Nephron (organoid): ENCODE data around the gene TMEM127.
"Not testable (repeated sequence)": the region's sequence is repeated elsewhere in the genome, so short reads cannot be mapped to it uniquely, and the experiment has no call there.

ENCODE experiments used
- H3K27ac Mint-ChIP-seq, 3 experiments: 2 replicates each; pipeline ENCODE4 v1.8.0; 2020; ENCODE audit warnings: mixed read lengths in 3 of 3, mild to moderate bottlenecking in 2 of 3, moderate library complexity in 1 of 3
- H3K27me3 Mint-ChIP-seq: 2 replicates; pipeline ENCODE4 v1.8.0; 2021; ENCODE audit warnings: low read depth, mild to moderate bottlenecking, moderate library complexity, mixed read lengths
- H3K36me3 Mint-ChIP-seq: 2 replicates; pipeline ENCODE4 v1.8.0; 2020; ENCODE audit warnings: low read depth, mixed read lengths
- H3K4me1 Mint-ChIP-seq: 2 replicates; pipeline ENCODE4 v1.8.0; 2020; ENCODE audit warnings: mixed read lengths
- H3K4me3 Mint-ChIP-seq, 3 experiments: 2 replicates each; pipeline ENCODE4 v1.8.0; 2020; ENCODE audit warnings: mild to moderate bottlenecking in 3 of 3, mixed read lengths in 3 of 3, moderate library complexity in 2 of 3
- H3K9me3 Mint-ChIP-seq: 2 replicates; pipeline ENCODE4 v1.8.0; 2020; ENCODE audit warnings: mixed read lengths
- TF ChIP-seq, protein P1 (sequence below), 3 experiments: fragments of 200-600 bp; sonication (generic); IDR thresholded peaks; one replicate each; pipeline ENCODE4 v1.5.0; 2021; ENCODE audit warnings: antibody characterized with exemption in 3 of 3; ENCODE audit not compliant: unreplicated experiment in 3 of 3

Gene TMEM127

DNA sequence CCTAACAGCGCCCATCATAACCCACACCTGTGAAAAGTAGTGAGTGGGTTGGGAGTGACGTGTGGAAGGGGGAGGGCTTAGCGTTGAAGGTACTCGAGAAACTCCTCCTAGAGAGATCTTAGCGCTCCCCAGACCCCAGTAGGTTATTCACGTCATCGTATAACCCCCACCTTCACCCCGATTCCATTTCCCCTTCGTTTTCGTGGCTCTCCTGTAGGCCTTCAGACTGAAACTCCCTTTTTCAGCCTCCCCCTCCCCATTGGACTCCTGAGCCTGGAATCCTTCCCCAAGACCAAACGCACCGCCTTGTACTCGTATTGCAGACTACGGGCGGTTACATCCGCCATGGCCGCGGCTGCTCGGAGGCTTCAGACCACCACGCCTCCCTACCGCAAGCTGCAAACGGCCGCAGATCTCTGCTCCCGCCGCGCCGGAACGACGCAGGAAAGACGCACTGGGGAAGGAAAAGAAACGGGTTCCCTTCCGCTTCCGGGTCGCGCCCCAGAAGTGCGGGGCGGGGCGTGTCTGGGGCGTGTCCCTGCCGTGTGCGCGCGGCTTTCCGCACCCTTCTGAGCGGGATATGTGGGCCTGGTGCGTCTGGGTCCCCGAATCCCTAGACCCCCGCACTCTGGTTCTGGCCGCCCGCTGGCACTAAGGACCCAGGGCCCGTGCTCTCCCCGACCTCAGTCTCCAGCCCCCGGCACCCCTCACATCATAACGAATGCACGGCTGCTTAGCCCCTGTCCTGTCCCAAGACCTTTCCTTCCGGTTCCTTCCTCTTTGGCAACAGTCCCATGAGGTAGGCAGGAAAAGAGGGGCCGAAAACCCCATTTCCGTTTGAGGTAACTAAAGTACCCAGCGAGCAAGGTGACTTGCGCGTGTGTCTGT, 39.5 kb upstream of the TMEM127 start, which contains the start of gene SNRNP200:
TSS of gene SNRNP200 (minus strand) at position 456 of the 888 bp plus-strand sequence. CDS start at position 347, 109 bp downstream.
- TF ChIP-seq, protein P1, sequence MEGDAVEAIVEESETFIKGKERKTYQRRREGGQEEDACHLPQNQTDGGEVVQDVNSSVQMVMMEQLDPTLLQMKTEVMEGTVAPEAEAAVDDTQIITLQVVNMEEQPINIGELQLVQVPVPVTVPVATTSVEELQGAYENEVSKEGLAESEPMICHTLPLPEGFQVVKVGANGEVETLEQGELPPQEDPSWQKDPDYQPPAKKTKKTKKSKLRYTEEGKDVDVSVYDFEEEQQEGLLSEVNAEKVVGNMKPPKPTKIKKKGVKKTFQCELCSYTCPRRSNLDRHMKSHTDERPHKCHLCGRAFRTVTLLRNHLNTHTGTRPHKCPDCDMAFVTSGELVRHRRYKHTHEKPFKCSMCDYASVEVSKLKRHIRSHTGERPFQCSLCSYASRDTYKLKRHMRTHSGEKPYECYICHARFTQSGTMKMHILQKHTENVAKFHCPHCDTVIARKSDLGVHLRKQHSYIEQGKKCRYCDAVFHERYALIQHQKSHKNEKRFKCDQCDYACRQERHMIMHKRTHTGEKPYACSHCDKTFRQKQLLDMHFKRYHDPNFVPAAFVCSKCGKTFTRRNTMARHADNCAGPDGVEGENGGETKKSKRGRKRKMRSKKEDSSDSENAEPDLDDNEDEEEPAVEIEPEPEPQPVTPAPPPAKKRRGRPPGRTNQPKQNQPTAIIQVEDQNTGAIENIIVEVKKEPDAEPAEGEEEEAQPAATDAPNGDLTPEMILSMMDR (IDR thresholded peaks at IDR 0.05; ENCODE audit: unreplicated experiment in 3 of 3), result no peak
- Mint-ChIP-seq H3K27ac (peak within 1 kb of the TSS; percentile 97 to 99 (median 99)), H3K9me3 (no peaks in the 10 kb centered on the region), H3K27me3 (peaks cover 5% of the 10 kb centered on the region), H3K36me3 (peaks cover 43% of the 10 kb centered on the region), H3K4me3 (peak within 1 kb of the TSS; percentile 100), H3K4me1 (peaks cover 39% of the 10 kb centered on the region)

GRCh38 chr2:96304606-96305005, 38.8 kb upstream of the TMEM127 start:
- Mint-ChIP-seq H3K27ac (peak overlapping the region; percentile 97 to 99 (median 99)), H3K36me3 (peaks cover 46% of the 10 kb centered on the region), H3K4me3 (peak overlapping the region; percentile 100), H3K4me1 (peaks cover 39% of the 10 kb centered on the region), H3K27me3 (no peaks in the 10 kb centered on the region), H3K9me3 (no peaks in the 10 kb centered on the region)
- TF ChIP-seq, protein P1 (IDR thresholded peaks at IDR 0.05; ENCODE audit: unreplicated experiment in 3 of 3), result no peak

DNA sequence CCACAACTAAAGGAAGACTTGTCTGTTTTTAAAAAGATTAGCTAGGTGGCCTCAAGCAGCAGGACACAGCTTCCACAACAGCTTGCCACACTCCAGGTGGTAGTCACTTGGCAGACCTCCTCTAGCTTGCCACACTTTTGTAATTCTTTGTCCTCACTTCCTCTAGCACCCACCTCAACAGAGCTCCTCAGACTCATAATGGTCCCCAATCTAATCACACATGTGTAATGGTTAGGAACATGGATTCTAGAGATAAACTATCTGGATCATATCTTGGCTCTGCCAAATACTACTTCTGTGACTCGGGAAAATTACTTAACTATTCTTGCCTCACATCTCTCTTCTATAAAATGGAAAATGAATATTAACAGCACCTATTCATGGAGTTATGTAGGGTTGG, 36.1 kb upstream of the TMEM127 start:
- peaks cover 73% of the 10 kb centered on the region for H3K36me3 Mint-ChIP-seq
- peaks cover 39% of the 10 kb centered on the region for H3K4me1 Mint-ChIP-seq
- TF ChIP-seq, protein P1 (IDR thresholded peaks at IDR 0.05; ENCODE audit: unreplicated experiment in 3 of 3), result no peak
- H3K27ac Mint-ChIP-seq, result no peak overlapping the region
- no peaks in the 10 kb centered on the region for H3K27me3 Mint-ChIP-seq
- H3K4me3 Mint-ChIP-seq, result peak overlapping the region in 1 of 3 experiments; percentile 63
- no peaks in the 10 kb centered on the region for H3K9me3 Mint-ChIP-seq

- no peaks in the 10 kb centered on the region for H3K9me3 Mint-ChIP-seq
- H3K4me1 Mint-ChIP-seq, result peaks cover 3% of the 10 kb centered on the region
- H3K27me3 Mint-ChIP-seq, result no peaks in the 10 kb centered on the region
- peaks cover 83% of the 10 kb centered on the region for H3K36me3 Mint-ChIP-seq
- no peak overlapping the region for H3K4me3 Mint-ChIP-seq
- no peak overlapping the region for H3K27ac Mint-ChIP-seq
- TF ChIP-seq, protein P1 (IDR thresholded peaks at IDR 0.05; ENCODE audit: unreplicated experiment in 3 of 3), result no peak
Observed at GRCh38 chr2:96296925-96297324, 31.1 kb upstream of the TMEM127 start.

DNA sequence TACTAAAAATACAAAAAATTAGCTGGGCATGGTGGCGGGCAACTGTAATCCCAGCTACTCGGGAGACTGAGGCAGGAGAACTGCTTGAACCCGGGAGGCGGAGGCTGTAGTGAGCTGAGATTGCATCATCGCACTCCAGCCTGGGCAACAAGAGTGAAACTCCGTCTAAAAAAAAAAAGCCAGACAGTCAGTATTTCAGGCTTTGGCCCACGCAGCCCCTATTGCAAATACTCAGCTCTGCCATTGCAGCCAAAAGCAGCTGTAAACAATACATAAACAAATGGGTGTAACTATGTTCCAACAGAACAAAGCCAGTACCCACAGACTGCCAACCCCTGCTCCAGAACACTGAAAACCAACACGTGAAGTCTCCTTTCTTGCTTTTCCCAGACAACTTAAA, 28.5 kb upstream of the TMEM127 start:
- not testable (repeated sequence) for H3K9me3 Mint-ChIP-seq, H3K4me1 Mint-ChIP-seq, H3K27me3 Mint-ChIP-seq, H3K4me3 Mint-ChIP-seq, H3K27ac Mint-ChIP-seq
- H3K36me3 Mint-ChIP-seq, result peaks cover 88% of the 10 kb centered on the region

DNA sequence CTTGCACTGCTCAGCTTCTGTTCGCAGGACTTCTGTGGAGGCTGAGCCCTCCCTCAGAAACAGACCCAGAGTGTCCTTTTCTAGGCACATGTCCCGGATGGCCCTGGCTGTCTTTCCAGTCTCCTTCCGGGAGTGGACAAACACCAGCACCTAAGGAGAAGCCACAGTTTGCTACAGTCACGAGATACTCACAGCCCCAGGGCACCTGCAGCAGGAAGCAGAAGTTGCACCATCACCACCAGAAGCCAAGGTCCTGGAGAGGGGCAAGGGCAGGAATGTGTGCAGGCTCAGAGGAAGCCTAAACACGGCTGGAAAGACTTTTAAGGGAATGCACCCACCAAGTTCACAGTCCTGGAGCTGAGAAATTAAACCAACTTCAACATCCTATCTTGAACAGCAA, 26.0 kb upstream of the TMEM127 start:
- Mint-ChIP-seq H3K27ac (no peak overlapping the region), H3K4me3 (no peak overlapping the region), H3K36me3 (peaks cover 89% of the 10 kb centered on the region), H3K27me3 (no peaks in the 10 kb centered on the region), H3K4me1 (no peaks in the 10 kb centered on the region), H3K9me3 (no peaks in the 10 kb centered on the region)
- TF ChIP-seq, protein P1 (IDR thresholded peaks at IDR 0.05; ENCODE audit: unreplicated experiment in 3 of 3), result no peak
